Stimulated activated CD8-positive, alpha-beta memory T cell treated with anti-CD3 and anti-CD28 coated beads, Interleukin-7, amount 100 ng/mL, for 4 hours (primary cell): ENCODE data around the gene ENTREP1.

Experiments used
- DNase-seq, 2 donors: peaks; one replicate each; pipeline ENCODE4 v3.0.0-alpha.2; 2020; ENCODE audit warnings: low read depth in 2 of 2

The ENTREP1 gene

DNA sequence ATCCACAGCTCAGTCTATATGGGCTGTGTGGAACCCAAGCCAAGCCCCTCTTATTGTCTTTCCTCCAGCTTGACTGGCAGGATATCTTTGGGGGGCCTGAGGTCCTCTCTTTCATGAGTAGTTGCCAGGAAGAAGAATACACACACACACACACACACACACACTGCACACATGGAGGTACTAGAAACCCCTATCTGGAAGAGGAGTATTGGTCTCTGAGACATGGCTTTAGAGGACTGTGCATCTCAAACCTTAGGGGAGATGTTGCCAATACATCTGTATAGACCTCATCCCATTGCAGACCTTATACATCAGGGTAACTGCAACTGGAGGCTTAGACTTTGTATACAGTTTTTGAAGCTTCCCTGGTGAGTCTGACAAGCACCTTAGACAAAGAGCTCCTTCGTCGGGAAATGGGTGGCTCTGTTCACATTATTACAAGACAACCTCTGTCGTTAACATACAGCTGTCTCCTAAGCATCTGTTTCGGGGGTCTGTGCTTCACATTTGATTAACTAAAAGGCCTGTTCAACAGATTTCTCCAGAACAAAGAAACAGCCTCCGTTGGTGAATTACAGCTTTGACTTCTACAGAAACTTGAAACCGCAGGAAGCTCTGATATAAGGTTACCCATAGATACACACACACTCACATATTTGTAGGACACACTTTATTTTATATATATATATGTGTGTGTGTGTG lies 5.5 kb upstream of the ENTREP1 start:
- no peak for DNase-seq

DNA sequence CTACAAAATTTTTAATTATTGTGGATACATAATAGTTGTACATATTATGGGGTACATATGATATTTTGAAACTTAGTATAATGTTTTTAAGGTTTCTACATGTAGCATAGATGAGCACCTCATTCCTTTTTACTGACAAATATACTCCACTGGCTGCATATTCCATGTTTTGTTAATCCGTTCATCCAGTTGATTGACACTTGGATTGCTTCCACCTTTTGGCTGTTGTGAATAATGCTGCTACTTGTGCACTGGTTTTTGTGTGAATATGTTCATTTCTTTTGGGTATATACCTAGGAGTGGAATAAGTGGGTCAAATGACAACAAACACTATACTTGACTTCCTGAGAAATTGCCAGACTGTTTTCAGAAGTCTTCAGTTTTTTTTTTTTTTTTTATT lies 2.8 kb upstream of the ENTREP1 start:
- DNase-seq = no peak

DNA sequence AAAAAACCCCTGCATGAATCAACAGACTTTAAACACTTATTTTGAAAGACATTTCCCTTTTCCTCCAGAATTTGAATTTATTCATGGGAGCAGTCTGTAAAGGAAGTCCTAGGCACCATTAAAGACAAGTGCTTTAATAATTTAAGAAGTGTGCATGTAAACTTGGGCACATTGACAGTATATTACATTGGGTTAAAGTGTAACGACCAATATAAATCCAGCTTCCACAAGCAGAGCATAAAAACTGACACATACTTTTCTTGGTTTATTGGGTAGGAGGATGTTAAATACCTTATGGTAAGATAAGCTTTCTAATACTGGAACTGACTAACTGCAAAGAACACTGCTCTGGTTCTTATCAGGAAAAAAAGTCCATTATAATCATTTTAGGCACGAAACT lies 1.2 kb upstream of the ENTREP1 start:
- DNase-seq = no peak

GRCh38 chr9:69325409-69326212 lies 596 bp downstream of the ENTREP1 start:
- no peak for DNase-seq

DNA sequence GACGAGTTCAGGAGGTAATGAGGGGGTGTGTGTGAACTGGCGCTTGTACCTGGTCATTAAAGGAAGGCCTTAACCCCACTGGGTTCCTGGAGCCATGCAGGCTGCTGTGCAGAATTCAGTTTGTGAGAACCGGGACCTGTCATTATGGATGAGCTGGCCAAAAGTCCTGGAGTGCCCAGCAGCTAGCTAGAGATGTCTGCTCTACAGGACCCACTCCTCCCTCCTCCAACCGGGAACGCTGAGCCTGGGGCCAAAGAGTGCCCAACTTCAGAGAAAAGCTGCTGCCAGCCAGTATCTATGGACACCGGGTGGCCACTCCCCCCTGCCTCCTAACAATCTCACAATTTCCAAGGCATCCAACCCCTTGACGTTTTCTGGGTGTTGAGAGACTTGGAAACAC lies 1.2 kb downstream of the ENTREP1 start:
- DNase-seq = no peak

DNA sequence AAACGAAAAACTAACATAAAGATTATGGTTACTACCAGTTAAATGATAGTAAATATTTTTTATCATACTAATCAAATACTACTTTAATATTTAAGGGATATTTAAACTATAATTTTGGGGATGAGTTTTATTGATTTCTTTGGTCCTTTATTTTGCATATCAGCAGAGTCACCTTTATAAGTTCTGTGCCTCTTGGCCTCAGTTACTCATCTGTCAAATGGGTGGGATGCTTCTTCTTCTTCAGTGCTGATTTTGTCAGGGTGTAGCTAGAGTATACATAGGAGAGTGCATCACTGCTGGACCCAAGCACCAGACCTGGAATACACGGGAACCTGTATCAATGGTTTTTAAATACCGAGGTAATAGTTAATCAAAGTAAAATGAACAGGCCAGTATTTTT lies 5.6 kb downstream of the ENTREP1 start:
- DNase-seq = no peak

DNA sequence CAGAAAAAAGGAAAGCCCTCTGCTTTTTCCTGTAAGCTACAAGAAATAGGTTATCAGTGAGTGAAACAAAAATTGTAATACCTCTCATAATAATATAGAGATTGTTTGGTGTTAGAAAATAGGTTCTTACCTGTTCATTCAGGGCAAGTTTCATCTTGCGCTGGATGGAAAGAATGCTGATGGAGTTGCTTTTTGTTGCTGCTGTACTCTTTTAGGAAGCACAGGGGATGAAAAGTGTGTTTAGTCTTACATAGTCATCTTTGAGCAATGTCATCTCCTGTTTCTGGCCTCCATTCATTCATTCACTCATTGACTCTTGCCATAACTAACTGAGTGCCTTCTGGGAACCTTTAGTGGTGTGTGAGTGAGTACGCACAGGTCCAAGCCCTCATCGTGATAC lies 6.4 kb downstream of the ENTREP1 start:
- no peak for DNase-seq

DNA sequence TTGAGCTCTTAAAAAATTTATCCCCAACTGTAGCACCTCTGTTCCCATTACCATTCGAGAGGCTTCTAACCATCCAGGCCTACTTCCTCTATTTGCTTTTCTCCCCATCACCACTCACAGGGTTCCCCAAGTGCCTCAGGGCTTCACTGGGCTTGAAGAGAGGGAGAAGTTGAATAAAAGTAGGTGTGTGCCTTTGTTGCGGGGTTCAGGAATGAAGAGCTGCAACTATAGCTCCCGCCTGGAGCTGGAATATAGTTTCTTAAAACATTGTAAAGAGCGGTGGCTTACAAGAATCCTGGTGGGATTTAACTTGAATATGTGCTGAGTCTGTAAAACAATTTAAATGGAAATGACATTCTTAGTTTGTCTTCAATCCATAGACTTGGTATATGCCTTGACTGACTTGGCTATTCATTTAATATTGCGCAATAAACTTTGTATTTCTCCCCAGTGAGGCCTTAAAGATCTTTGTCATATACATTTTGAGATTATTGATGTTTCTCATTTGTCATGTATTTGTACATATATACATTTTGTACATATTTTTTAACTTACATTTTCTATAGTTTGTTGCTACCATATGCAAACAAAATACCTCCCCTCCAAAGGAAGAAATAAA lies 7.2 kb downstream of the ENTREP1 start:
- DNase-seq = no peak

- no peak for DNase-seq
Observed at GRCh38 chr9:69333716-69334115, 8.7 kb downstream of the ENTREP1 start.

DNA sequence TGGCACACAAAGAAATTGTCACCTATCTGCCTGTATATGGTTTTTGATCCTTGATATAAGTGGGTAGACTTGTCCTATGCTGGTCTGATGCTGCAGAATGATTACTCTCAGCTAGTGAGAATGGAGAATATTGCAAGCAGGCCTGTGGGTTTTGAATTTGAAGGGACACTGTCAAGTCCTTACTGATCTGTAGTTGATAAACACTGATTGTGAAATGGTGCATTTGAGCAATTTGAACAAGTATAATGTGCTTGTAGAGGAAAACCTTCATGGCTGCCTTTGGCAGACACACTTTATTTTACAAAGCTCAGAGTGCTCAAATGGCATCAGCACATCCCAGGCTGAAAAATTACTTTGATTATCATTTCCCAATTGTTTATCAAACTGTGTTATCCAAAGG lies 9.3 kb downstream of the ENTREP1 start:
- DNase-seq = no peak

DNA sequence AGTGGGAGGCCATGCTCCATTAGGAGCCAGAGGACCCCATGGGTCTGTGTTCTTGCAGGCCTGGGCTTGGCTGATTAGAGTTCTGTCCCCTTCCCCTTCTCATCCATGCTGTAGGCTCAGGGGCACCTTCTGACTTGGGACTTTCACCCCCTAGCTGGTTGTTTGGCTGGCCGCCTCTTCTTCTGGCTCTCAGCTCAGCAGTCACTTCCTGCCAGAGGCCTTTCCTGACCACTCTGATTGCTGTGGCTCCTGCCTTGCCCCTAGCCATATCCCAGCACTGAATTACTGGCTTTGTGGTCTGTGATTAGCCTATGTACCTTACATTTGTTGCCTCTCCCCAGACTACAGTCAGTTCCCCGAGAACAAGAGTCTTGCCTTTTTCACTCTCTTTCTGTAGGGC lies 14.6 kb downstream of the ENTREP1 start:
- DNase-seq = no peak

DNA sequence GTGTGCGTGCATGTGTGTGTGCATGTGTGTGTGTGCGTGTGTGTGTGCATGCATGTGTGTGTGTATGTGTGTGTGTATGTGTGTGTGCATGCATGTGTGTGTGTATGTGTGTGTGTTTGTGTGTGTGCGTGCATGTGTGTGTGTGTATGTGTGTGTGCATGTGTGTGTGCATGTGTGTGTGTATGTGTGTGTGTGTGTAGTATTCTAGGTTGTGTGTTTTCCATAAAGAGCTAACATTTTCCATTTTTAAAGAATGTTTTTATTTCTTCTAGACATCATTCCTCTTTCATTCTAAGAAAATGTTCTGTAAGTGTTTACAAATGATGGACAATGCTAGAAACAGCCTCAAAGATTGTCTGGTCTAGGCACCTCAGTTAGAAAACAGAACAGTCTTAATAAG lies 15.6 kb downstream of the ENTREP1 start:
- no peak for DNase-seq

- no peak for DNase-seq
Observed at GRCh38 chr9:69342769-69343168, 17.8 kb downstream of the ENTREP1 start.

GRCh38 chr9:69344459-69344858 lies 19.4 kb downstream of the ENTREP1 start:
- no peak for DNase-seq

DNA sequence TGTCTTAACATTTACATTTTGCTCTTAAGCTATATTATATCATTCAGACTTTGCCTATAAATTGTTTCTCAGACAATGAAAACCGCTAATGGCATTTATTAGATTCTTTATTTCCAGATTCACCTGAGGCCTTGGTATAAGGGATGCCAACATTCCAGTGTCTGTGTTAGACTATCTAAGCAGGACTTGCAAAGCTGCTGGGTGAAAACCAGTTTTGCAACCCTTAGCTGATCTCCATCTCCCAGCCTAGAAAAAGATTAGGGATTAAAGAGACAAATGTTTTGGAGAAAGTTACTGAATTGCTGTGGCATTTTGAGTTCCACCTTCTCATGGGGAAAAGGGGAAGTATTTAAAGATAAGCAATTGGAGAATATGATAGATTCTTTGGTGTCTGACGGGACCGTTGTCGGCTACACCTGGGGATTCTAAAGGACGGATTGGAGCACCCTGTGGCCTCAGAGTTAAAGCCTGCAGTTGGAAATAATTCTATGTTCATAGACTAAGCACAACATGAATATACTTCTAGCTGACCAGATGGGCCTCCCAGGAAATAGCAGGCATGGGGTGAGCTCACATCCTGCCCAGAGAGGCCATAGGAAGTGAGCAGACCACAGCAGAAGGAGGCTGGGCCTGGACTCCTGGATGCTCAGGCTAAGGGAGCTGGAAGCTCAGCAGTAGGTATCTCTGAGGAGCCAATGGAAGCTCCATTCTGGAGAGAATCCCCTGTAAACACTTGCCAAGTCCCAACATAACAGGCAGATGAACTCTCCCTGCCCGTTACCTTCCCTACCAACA lies 21.8 kb downstream of the ENTREP1 start:
- no peak for DNase-seq

DNA sequence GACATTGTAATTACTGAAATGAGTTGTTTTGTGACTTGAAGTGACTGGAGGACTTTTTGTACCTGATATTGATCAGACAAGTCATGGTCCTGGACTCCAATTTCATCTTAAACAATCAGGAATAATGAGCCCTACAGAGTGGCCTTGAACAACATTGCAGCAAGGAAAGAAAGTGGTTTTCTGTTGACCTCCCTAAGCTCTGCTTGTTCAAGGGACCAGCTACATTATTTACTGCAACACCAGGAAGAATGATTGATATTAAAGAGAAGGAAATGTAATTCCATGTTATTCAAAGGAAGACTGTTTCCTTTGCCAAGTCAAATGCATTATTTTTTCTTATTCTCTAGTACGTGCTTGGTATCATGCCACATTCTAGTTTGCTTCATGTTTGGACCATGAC lies 22.6 kb downstream of the ENTREP1 start:
- DNase-seq = no peak

DNA sequence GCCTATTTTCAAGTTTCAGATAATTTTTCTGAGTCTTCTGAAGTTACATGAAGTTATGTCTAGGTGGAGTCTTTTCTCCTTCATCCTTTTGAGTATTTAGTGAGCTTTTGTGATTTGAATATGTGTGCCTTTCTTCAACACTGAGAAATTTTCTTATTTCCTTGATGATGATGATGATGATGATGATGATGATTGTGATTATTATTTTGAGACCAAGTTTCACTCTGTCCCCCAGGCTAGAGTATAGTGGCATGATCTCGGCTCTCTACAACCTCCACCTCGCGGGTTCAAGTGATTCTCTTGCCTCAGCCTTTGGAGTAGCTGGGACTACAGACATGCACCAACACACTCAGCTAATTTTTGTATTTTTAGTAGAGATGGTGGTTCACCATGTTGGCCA lies 26.2 kb downstream of the ENTREP1 start:
- DNase-seq = no peak

GRCh38 chr9:69355232-69355631 lies 30.2 kb downstream of the ENTREP1 start:
- no peak for DNase-seq

GRCh38 chr9:69357030-69357775 lies 32.2 kb downstream of the ENTREP1 start:
- DNase-seq = no peak

DNA sequence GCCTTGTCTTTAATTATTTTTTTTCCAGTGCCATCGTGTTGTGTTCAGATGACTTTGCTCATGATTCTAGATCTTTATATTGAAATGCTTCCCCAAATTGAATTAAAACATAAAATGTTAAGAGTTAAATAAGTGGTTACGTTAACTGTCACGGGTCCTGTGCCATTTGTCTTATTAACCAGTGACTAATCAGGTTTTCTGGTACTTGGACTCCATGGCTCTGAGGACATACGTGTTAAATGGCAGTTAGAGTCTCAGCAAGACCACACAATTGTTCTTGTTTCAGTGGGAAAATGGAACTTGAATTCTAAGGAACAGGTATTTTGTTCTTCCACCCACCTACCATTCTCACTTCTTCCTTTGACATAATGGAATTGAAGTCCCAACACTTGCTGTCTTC lies 32.8 kb downstream of the ENTREP1 start:
- DNase-seq = no peak

DNA sequence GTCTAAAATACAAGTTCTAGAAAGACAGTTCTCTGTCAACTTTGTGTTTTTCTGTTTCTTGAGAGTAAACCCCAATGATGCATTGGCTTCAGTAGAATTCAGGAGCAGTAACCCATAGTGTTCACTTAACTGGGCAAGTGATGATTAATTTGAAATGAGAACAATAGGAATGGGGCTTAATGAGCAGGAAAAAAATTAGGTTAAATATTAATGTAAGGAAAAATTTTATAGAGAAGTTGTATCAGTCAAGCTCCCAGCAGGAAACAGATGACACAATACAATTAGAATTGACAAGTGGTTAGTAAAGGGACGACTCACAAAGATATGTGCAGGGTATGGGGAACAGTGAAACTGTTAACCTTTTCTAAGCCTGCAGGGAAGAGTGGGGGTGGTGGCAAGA lies 38.2 kb downstream of the ENTREP1 start:
- DNase-seq = no peak
